ENCODE results near the gene KMT2D. TPM values are rescaled to one million over a fixed set of nuclear protein-coding genes. Genes with fewer than 3 reads are reported as not detected.

Gene KMT2D
- total RNA-seq, 1 donor, result 24.6 TPM

DNA sequence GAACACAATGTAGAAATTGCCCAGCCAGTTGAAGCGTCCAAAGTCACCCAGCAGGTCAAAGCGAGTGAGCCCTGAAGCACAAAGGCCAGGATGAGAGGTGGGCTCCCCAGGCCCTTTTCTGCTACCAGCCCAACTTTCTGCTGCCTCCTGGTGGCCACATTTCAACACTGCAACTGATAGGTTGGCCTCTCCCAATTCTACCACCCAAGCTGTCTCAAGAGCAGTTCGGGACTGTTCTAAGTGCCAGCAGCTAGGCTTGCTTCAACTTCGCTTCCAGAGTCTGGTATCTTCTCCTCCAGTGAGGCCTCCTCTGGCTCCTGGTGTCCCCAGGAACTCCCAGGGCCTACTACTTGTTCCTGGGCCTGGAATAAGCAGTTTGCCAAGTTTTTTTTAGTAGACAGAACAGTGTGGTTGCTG, 37.4 kb upstream of the KMT2D start:
- peaks cover 56% of the 10 kb centered on the region for H3K36me3 ChIP-seq (ENCODE audit: insufficient read depth, low read length)
- no peak overlapping the region for H2AFZ ChIP-seq (ENCODE audit: low read length)
- H4K20me1 ChIP-seq (ENCODE audit: insufficient read depth, low read length), result peaks cover 6% of the 10 kb centered on the region
- H3K4me3 ChIP-seq (ENCODE audit: insufficient read depth, low read length), result no peak overlapping the region
- H3K27ac ChIP-seq (ENCODE audit: low read depth, low read length), result no peak overlapping the region
- H3K4me1 ChIP-seq (ENCODE audit: insufficient read depth, low read length), result no peaks in the 10 kb centered on the region
- no peaks in the 10 kb centered on the region for H3K9me3 ChIP-seq (ENCODE audit: low read depth, low read length)
- TF ChIP-seq, protein P1, sequence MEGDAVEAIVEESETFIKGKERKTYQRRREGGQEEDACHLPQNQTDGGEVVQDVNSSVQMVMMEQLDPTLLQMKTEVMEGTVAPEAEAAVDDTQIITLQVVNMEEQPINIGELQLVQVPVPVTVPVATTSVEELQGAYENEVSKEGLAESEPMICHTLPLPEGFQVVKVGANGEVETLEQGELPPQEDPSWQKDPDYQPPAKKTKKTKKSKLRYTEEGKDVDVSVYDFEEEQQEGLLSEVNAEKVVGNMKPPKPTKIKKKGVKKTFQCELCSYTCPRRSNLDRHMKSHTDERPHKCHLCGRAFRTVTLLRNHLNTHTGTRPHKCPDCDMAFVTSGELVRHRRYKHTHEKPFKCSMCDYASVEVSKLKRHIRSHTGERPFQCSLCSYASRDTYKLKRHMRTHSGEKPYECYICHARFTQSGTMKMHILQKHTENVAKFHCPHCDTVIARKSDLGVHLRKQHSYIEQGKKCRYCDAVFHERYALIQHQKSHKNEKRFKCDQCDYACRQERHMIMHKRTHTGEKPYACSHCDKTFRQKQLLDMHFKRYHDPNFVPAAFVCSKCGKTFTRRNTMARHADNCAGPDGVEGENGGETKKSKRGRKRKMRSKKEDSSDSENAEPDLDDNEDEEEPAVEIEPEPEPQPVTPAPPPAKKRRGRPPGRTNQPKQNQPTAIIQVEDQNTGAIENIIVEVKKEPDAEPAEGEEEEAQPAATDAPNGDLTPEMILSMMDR (IDR thresholded peaks at IDR 0.05; ENCODE audit: extremely low read depth, low read depth, low read length), result peak; percentile 85
- H3K4me2 ChIP-seq (ENCODE audit: insufficient read depth, low read length), result no peak overlapping the region
- peak; percentile 93 for DNase-seq (ENCODE audit: insufficient read length, low spot score, missing footprints)
- peaks cover 22% of the 10 kb centered on the region for H3K27me3 ChIP-seq (ENCODE audit: insufficient read depth, low read length)
- H3K79me2 ChIP-seq (ENCODE audit: insufficient read depth, low read length), result no peaks in the 10 kb centered on the region

DNA sequence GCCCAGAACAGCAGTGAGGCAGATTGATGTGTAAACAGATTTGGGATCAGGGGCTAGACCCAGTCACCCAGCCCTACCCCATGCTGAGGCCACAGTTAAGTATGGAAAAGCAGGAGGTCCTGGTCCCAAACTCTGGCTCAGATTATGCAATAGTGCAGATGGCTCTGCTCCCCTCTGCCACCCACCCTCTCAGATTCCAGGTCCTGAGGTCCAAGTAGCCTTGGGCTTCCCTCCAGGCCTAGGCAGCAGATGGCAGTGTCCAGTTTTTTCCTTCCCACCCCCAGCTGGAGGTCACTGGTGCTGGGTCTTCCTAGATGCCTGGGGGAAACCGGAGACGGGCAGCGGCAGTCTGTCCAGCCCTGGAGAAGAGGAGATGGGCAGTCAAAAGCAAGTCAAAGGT, 36.8 kb upstream of the KMT2D start:
- Histone ChIP-seq H3K9me3 (ENCODE audit: low read depth, low read length) (no peaks in the 10 kb centered on the region), H3K4me2 (ENCODE audit: insufficient read depth, low read length) (no peak overlapping the region), H3K27me3 (ENCODE audit: insufficient read depth, low read length) (peaks cover 28% of the 10 kb centered on the region), H3K79me2 (ENCODE audit: insufficient read depth, low read length) (no peaks in the 10 kb centered on the region), H2AFZ (ENCODE audit: low read length) (no peak overlapping the region), H3K4me1 (ENCODE audit: insufficient read depth, low read length) (peaks cover 1% of the 10 kb centered on the region), H3K4me3 (ENCODE audit: insufficient read depth, low read length) (no peak overlapping the region), H4K20me1 (ENCODE audit: insufficient read depth, low read length) (peaks cover 2% of the 10 kb centered on the region), H3K36me3 (ENCODE audit: insufficient read depth, low read length) (peaks cover 49% of the 10 kb centered on the region), H3K27ac (ENCODE audit: low read depth, low read length) (no peak overlapping the region)
- DNase-seq (ENCODE audit: insufficient read length, low spot score, missing footprints), result peak; percentile 68
- TF ChIP-seq, protein P1 (IDR thresholded peaks at IDR 0.05; ENCODE audit: extremely low read depth, low read depth, low read length), result no peak

DNA sequence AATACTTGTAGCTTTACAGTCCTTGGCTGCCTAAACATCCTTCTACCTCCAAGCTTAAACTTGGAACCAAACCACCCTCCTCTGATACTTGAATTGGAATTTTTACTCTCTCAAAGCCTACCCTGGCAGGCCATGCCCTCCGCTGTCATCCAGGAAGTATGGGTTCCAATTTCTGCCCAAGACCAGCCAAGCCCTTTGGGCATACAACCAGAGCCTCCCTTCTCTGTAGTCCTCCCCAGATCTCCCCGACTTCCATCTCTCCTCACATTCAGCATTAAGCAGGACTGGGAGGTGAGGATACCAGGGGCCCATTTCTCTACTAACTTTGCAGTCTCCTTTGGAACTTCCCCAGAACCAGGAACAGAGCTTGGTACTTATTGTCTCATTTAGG, 34.4 kb upstream of the KMT2D start:
- TF ChIP-seq, protein P1 (IDR thresholded peaks at IDR 0.05; ENCODE audit: extremely low read depth, low read depth, low read length), result no peak
- Histone ChIP-seq H3K4me1 (ENCODE audit: insufficient read depth, low read length) (peaks cover 9% of the 10 kb centered on the region), H3K79me2 (ENCODE audit: insufficient read depth, low read length) (no peaks in the 10 kb centered on the region), H3K4me3 (ENCODE audit: insufficient read depth, low read length) (no peak overlapping the region), H3K27ac (ENCODE audit: low read depth, low read length) (no peak overlapping the region), H4K20me1 (ENCODE audit: insufficient read depth, low read length) (peaks cover 2% of the 10 kb centered on the region), H3K27me3 (ENCODE audit: insufficient read depth, low read length) (peaks cover 37% of the 10 kb centered on the region), H3K4me2 (ENCODE audit: insufficient read depth, low read length) (no peak overlapping the region), H3K9me3 (ENCODE audit: low read depth, low read length) (no peaks in the 10 kb centered on the region), H3K36me3 (ENCODE audit: insufficient read depth, low read length) (peaks cover 27% of the 10 kb centered on the region), H2AFZ (ENCODE audit: low read length) (no peak overlapping the region)
- DNase-seq (ENCODE audit: insufficient read length, low spot score, missing footprints), result peak; percentile 69

DNA sequence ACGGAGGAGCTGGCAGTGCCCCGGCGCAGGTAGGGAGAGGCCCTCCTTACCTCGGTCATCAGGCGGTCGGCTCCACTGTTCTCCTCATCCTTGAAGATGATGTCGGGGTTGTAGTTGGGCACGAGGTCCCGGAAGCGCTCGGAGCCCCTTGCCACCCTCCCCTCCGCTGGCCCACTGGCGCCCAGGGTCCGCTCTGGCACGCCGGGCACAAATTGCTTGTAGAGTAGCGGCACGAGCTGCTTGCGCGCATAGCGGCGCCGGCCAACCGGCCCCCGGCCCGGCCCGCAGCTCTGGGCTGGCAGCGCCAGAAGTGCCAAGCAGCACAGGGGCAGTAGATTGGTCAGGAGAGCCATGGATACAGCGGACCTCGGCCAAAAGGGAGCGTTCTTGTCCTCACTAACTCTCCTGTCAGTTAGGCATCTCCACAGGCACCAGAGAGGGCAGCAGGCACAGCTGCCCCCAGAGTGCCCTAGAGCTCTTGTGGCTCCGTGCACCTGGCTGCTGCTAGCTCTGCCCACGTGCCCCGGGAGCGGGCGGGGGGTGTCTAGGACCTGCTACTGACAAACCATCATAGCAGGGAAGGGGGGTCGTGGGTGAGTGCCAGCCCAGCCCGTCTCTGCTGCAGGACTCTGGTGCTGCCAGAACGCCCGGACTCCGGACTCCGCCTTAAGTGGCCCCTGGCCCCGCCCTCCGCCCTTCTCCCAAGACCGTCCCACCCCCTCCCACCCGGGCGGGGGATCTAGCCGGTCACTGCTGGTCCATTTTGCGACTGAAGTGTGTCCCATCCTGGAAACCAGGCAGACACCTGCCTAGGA, 33.8 kb upstream of the KMT2D start, which contains the start of gene DHH:
Gene DHH, minus strand, starts transcription at position 642 of the 815 bp plus-strand sequence. Its CDS starts 289 bp downstream, at position 353.
- Histone ChIP-seq H3K9me3 (ENCODE audit: low read depth, low read length) (no peaks in the 10 kb centered on the region), H3K4me2 (ENCODE audit: insufficient read depth, low read length) (peak within 1 kb of the TSS; percentile 59), H4K20me1 (ENCODE audit: insufficient read depth, low read length) (peaks cover 2% of the 10 kb centered on the region), H3K27ac (ENCODE audit: low read depth, low read length) (no peak within 1 kb of the TSS), H3K4me3 (ENCODE audit: insufficient read depth, low read length) (peak within 1 kb of the TSS; percentile 51), H3K36me3 (ENCODE audit: insufficient read depth, low read length) (peaks cover 25% of the 10 kb centered on the region), H3K27me3 (ENCODE audit: insufficient read depth, low read length) (peaks cover 43% of the 10 kb centered on the region), H2AFZ (ENCODE audit: low read length) (no peak within 1 kb of the TSS), H3K4me1 (ENCODE audit: insufficient read depth, low read length) (peaks cover 11% of the 10 kb centered on the region), H3K79me2 (ENCODE audit: insufficient read depth, low read length) (no peaks in the 10 kb centered on the region)
- TF ChIP-seq, protein P1 (IDR thresholded peaks at IDR 0.05; ENCODE audit: extremely low read depth, low read depth, low read length), result no peak
- DNase-seq (ENCODE audit: insufficient read length, low spot score, missing footprints), result peak; percentile 82
